ENCODE results near the gene TPCN2.

The TPCN2 gene

DNA sequence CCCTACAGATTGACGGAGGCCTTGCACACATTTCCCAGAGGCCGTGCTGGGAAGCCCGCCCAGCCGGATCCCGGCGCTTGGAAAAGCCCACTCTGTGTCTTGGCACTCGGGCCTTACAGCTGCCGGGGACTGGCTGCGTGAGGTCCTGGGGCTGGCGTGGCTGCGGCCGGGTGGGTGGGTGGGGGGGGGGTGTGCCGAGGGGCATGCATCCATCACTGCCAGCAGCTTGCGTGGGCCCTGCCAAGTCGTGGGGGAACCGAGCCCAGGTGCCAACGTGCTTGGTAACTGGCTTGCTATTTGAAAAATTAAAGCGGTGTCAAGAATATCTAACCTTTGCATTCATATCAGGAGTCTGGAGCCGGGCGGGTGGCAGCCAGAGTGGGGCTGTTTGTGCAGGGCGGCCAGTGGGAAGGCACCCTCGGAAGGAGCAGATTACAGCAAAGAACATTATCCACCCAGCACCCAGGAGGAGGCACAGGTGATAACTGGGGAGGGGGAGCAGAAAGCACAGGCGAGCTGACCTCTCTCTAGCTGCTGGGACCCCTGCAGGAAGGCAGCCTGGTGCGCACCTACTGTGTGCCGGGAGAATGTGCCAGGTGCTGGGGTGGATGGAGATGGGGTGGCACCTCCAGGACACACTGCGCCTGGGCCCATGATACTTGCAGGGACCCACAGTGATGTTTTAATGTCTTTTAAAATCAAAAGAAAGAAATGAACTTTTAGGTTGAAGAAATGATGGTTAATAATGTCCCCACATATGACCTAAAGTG is 78.5 kb downstream of the TPCN2 start:
- H3K36me3 ChIP-seq (ENCODE audit: insufficient read depth, low read length): no peaks in the 10 kb centered on the region
- ATAC-seq (ENCODE audit: insufficient read depth, low read depth) (no peak), DNase-seq (no peak)
- no peak overlapping the region for H3K27ac ChIP-seq (ENCODE audit: low read length)
- H3K4me2 ChIP-seq (ENCODE audit: insufficient read depth, low read length): no peak overlapping the region
- H3K27me3 ChIP-seq (ENCODE audit: insufficient read depth, low read length, poor library complexity): no peaks in the 10 kb centered on the region
- no peaks in the 10 kb centered on the region for H4K20me1 ChIP-seq (ENCODE audit: insufficient read depth, low read length)
- no peaks in the 10 kb centered on the region for H3K79me2 ChIP-seq (ENCODE audit: insufficient read depth, low read length)
- no peaks in the 10 kb centered on the region for H3K9me3 ChIP-seq (ENCODE audit: insufficient read depth, low read length, severe bottlenecking)
- no peak overlapping the region for H2AFZ ChIP-seq (ENCODE audit: low read depth, low read length)
- no peak overlapping the region for H3K4me3 ChIP-seq (ENCODE audit: low read depth in 1 of 2, low read length in 2 of 2)
- TF ChIP-seq EZH2 (IDR thresholded peaks at IDR 0.05; ENCODE audit: borderline replicate concordance, low read depth, low read length, severe bottlenecking) (no peak), CTCF (IDR thresholded peaks at IDR 0.05; ENCODE audit: borderline replicate concordance, extremely low read depth, low read length, poor library complexity, severe bottlenecking) (no peak)
- no peaks in the 10 kb centered on the region for H3K4me1 ChIP-seq (ENCODE audit: insufficient read depth, low read length)
- H3K9ac ChIP-seq (ENCODE audit: low read depth, low read length): no peak overlapping the region

- Histone ChIP-seq H3K27me3 (ENCODE audit: insufficient read depth, low read length, poor library complexity) (no peaks in the 10 kb centered on the region), H3K36me3 (ENCODE audit: insufficient read depth, low read length) (no peaks in the 10 kb centered on the region), H3K9ac (ENCODE audit: low read depth, low read length) (no peak overlapping the region), H3K79me2 (ENCODE audit: insufficient read depth, low read length) (no peaks in the 10 kb centered on the region), H3K4me2 (ENCODE audit: insufficient read depth, low read length) (no peak overlapping the region), H3K27ac (ENCODE audit: low read length) (no peak overlapping the region), H3K9me3 (ENCODE audit: insufficient read depth, low read length, severe bottlenecking) (no peaks in the 10 kb centered on the region), H3K4me1 (ENCODE audit: insufficient read depth, low read length) (no peaks in the 10 kb centered on the region), H3K4me3 (ENCODE audit: low read depth in 1 of 2, low read length in 2 of 2) (no peak overlapping the region), H4K20me1 (ENCODE audit: insufficient read depth, low read length) (no peaks in the 10 kb centered on the region), H2AFZ (ENCODE audit: low read depth, low read length) (no peak overlapping the region)
- ATAC-seq (ENCODE audit: insufficient read depth, low read depth) (no peak), DNase-seq (no peak)
- no peak for TF ChIP-seq EZH2 (IDR thresholded peaks at IDR 0.05; ENCODE audit: borderline replicate concordance, low read depth, low read length, severe bottlenecking)
- no peak for TF ChIP-seq CTCF (IDR thresholded peaks at IDR 0.05; ENCODE audit: borderline replicate concordance, extremely low read depth, low read length, poor library complexity, severe bottlenecking)
Measured at GRCh38 chr11:69127884-69128283, 79.2 kb downstream of the TPCN2 start.

DNA sequence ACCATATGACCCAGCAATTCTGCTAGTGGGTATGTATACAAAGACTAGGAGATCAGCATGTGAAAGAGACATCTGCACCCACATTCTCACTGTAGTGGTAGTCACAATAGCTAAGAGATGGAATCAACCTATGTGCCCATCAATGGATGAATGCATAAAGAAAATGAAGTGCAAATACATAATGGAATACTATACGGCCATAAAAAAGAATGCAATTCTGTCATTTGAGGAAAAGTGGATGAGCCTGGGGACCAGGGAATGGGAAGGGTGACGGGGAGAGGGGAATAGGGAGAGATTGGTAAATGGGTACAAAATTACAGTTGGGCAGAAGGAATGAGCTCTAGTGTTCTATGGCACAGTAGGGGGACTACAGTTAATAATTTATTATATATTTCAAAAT is 80.3 kb downstream of the TPCN2 start:
- Histone ChIP-seq H3K4me2 (ENCODE audit: insufficient read depth, low read length) (no peak overlapping the region), H3K4me1 (ENCODE audit: insufficient read depth, low read length) (no peaks in the 10 kb centered on the region), H3K4me3 (ENCODE audit: low read depth in 1 of 2, low read length in 2 of 2) (no peak overlapping the region), H3K9me3 (ENCODE audit: insufficient read depth, low read length, severe bottlenecking) (no peaks in the 10 kb centered on the region), H3K36me3 (ENCODE audit: insufficient read depth, low read length) (no peaks in the 10 kb centered on the region), H4K20me1 (ENCODE audit: insufficient read depth, low read length) (no peaks in the 10 kb centered on the region), H2AFZ (ENCODE audit: low read depth, low read length) (no peak overlapping the region), H3K79me2 (ENCODE audit: insufficient read depth, low read length) (no peaks in the 10 kb centered on the region), H3K27ac (ENCODE audit: low read length) (no peak overlapping the region), H3K27me3 (ENCODE audit: insufficient read depth, low read length, poor library complexity) (no peaks in the 10 kb centered on the region), H3K9ac (ENCODE audit: low read depth, low read length) (no peak overlapping the region)
- ATAC-seq (ENCODE audit: insufficient read depth, low read depth) (no peak), DNase-seq (no peak)
- TF ChIP-seq EZH2 (IDR thresholded peaks at IDR 0.05; ENCODE audit: borderline replicate concordance, low read depth, low read length, severe bottlenecking): no peak
- no peak for TF ChIP-seq CTCF (IDR thresholded peaks at IDR 0.05; ENCODE audit: borderline replicate concordance, extremely low read depth, low read length, poor library complexity, severe bottlenecking)

Measured in DND-41 (cell line).